Glutamatergic neuron (in vitro differentiated cells): ENCODE results near the gene STAT5B. TPM values are rescaled to one million over a fixed set of nuclear protein-coding genes. Genes with fewer than 3 reads are reported as not detected.

Experiments
- DNase-seq: peaks from one replicate; pipeline ENCODE4 v3.0.0; 2022
- H3K27ac Mint-ChIP-seq: one replicate; pipeline ENCODE4 v1.8.0; 2020; ENCODE audit warnings: mild to moderate bottlenecking, mixed read lengths, inconsistent platforms; ENCODE audit not compliant: unreplicated experiment
- H3K27me3 Mint-ChIP-seq: one replicate; pipeline ENCODE4 v1.8.0; 2020; ENCODE audit warnings: mild to moderate bottlenecking, moderate library complexity, mixed read lengths, inconsistent platforms; ENCODE audit not compliant: unreplicated experiment
- H3K36me3 Mint-ChIP-seq: one replicate; pipeline ENCODE4 v1.8.0; 2020; ENCODE audit warnings: mild to moderate bottlenecking, mixed read lengths, inconsistent platforms; ENCODE audit not compliant: unreplicated experiment
- H3K4me1 Mint-ChIP-seq: one replicate; pipeline ENCODE4 v1.8.0; 2020; ENCODE audit warnings: mild to moderate bottlenecking, low read depth, mixed read lengths, inconsistent platforms; ENCODE audit not compliant: unreplicated experiment
- H3K4me3 Mint-ChIP-seq: one replicate; pipeline ENCODE4 v1.8.0; 2020; ENCODE audit warnings: mild to moderate bottlenecking, mixed read lengths, inconsistent platforms; ENCODE audit not compliant: unreplicated experiment
- H3K9me3 Mint-ChIP-seq: one replicate; pipeline ENCODE4 v1.8.0; 2020; ENCODE audit warnings: mild to moderate bottlenecking, moderate library complexity, mixed read lengths, inconsistent platforms; ENCODE audit not compliant: unreplicated experiment
- CTCF ChIP-seq: fragments of 200-600 bp; sonication (generic); IDR thresholded peaks from one replicate; pipeline ENCODE4 v1.5.0; 2021; ENCODE audit not compliant: partially characterized antibody, unreplicated experiment
- total RNA-seq: library from RNA; stranded (reverse); fragmentation: NEBNext Ultra II Directional; extraction: Animal tissue kit (Norgen Biotek cat#: 25700); gene quantifications from one replicate; pipeline ENCODE4 v1.2.1, GENCODE V29; 2021; ENCODE audit not compliant: unreplicated experiment

The STAT5B gene
- total RNA-seq, 1 donor from 2014 or later = 31.9 TPM

- Mint-ChIP-seq H3K36me3 (no peaks in the 10 kb centered on the region), H3K4me1 (peaks cover 6% of the 10 kb centered on the region), H3K27me3 (peaks cover 3% of the 10 kb centered on the region), H3K9me3 (peaks cover 5% of the 10 kb centered on the region), H3K4me3 (no peak overlapping the region), H3K27ac (no peak overlapping the region)
- no peak for DNase-seq
- no peak for TF ChIP-seq CTCF
Observed at GRCh38 chr17:42202696-42203095, 73.5 kb downstream of the STAT5B start.

- Mint-ChIP-seq H3K9me3 (peaks cover 5% of the 10 kb centered on the region), H3K4me3 (no peak overlapping the region), H3K27ac (no peak overlapping the region)
Observed at GRCh38 chr17:42202159-42202558, 74.0 kb downstream of the STAT5B start.

GRCh38 chr17:42201458-42201772 lies 74.8 kb downstream of the STAT5B start:
- no peak for DNase-seq
- no peaks in the 10 kb centered on the region for H3K36me3 Mint-ChIP-seq
- peak overlapping the region; percentile 2 for H3K27ac Mint-ChIP-seq
- H3K9me3 Mint-ChIP-seq = peaks cover 5% of the 10 kb centered on the region
- no peak for TF ChIP-seq CTCF
- no peak overlapping the region for H3K4me3 Mint-ChIP-seq
- peaks cover 6% of the 10 kb centered on the region for H3K4me1 Mint-ChIP-seq
- peaks cover 5% of the 10 kb centered on the region for H3K27me3 Mint-ChIP-seq

More at GRCh38 chr17:42202159-42202558, 74.0 kb downstream of the STAT5B start:
- Mint-ChIP-seq H3K36me3 (no peaks in the 10 kb centered on the region), H3K4me1 (peaks cover 6% of the 10 kb centered on the region), H3K27me3 (peaks cover 4% of the 10 kb centered on the region)
- DNase-seq = no peak
- no peak for TF ChIP-seq CTCF

- TF ChIP-seq CTCF = no peak
- Mint-ChIP-seq H3K36me3 (no peaks in the 10 kb centered on the region), H3K27me3 (peaks cover 8% of the 10 kb centered on the region), H3K27ac (peak overlapping the region; percentile 17), H3K9me3 (peaks cover 5% of the 10 kb centered on the region), H3K4me1 (peaks cover 6% of the 10 kb centered on the region), H3K4me3 (no peak overlapping the region)
- DNase-seq = no peak
Observed at GRCh38 chr17:42200706-42201457, 75.3 kb downstream of the STAT5B start.

- no peak for DNase-seq
- Mint-ChIP-seq H3K27ac (no peak overlapping the region), H3K36me3 (no peaks in the 10 kb centered on the region), H3K4me3 (no peak overlapping the region), H3K4me1 (peaks cover 6% of the 10 kb centered on the region), H3K27me3 (peaks cover 8% of the 10 kb centered on the region), H3K9me3 (peaks cover 5% of the 10 kb centered on the region)
- TF ChIP-seq CTCF = no peak
Observed at GRCh38 chr17:42199416-42200011, 76.7 kb downstream of the STAT5B start.
